Measurements from ENCODE around the gene SPRR2B. TPM values are rescaled to one million over a fixed set of nuclear protein-coding genes. Genes with fewer than 3 reads are reported as not detected.

Gene SPRR2B
- total RNA-seq, 4 donors from 2014 or later, result not detected

- H3K4me3 ChIP-seq, result no peak overlapping the region
- WGBS, 2 donors (ENCODE audit: low coverage in 1 of 2), result 80 to 100% methylated on average over 1 to 3 of the region's 3 CpGs
- H3K9me3 ChIP-seq, result peaks cover 0 to 8% (median 0%) of the 10 kb centered on the region in 3 donors
- no peaks in the 10 kb centered on the region for H3K4me1 ChIP-seq
- ATAC-seq, result no peak
- H3K36me3 ChIP-seq, result no peaks in the 10 kb centered on the region
- H3K27ac ChIP-seq, result no peak overlapping the region
- no peaks in the 10 kb centered on the region for H3K27me3 ChIP-seq
- TF ChIP-seq POLR2AphosphoS5 (IDR thresholded peaks at IDR 0.05) (no peak), POLR2A (IDR thresholded peaks at IDR 0.05) (no peak), CTCF (IDR thresholded peaks at IDR 0.05) (no peak), EP300 (IDR thresholded peaks at IDR 0.05) (no peak)
Observed at GRCh38 chr1:153081736-153082135, 10.3 kb upstream of the SPRR2B start.

- Histone ChIP-seq H3K27me3 (no peaks in the 10 kb centered on the region), H3K9me3 (no peaks in the 10 kb centered on the region)
- WGBS, 2 donors (ENCODE audit: low coverage in 1 of 2), result 63 to 73% methylated on average over 3 of the region's 5 CpGs
Observed at GRCh38 chr1:153072806-153073726, 1.7 kb upstream of the SPRR2B start.

GRCh38 chr1:153070243-153070642 lies 1.2 kb downstream of the SPRR2B start:
- no peak for TF ChIP-seq POLR2A (IDR thresholded peaks at IDR 0.05)
- no peak for TF ChIP-seq CTCF (IDR thresholded peaks at IDR 0.05)
- TF ChIP-seq EP300 (IDR thresholded peaks at IDR 0.05), result no peak
- no peak for TF ChIP-seq POLR2AphosphoS5 (IDR thresholded peaks at IDR 0.05)
- no peaks in the 10 kb centered on the region for H3K27me3 ChIP-seq
- no peak overlapping the region for H3K27ac ChIP-seq
- no peak overlapping the region for H3K4me3 ChIP-seq
- H3K4me1 ChIP-seq, result no peaks in the 10 kb centered on the region
- no peaks in the 10 kb centered on the region for H3K9me3 ChIP-seq
- WGBS, 2 donors (ENCODE audit: low coverage in 1 of 2), result 49 to 100% methylated on average over 1 to 2 of the region's 2 CpGs
- H3K36me3 ChIP-seq, result no peaks in the 10 kb centered on the region
- ATAC-seq, result no peak

More at GRCh38 chr1:153072806-153073726, 1.7 kb upstream of the SPRR2B start:
- no peak for ATAC-seq
- no peaks in the 10 kb centered on the region for H3K4me1 ChIP-seq
- no peak overlapping the region for H3K4me3 ChIP-seq
- no peaks in the 10 kb centered on the region for H3K36me3 ChIP-seq
- no peak overlapping the region for H3K27ac ChIP-seq
- TF ChIP-seq CTCF (IDR thresholded peaks at IDR 0.05) (no peak), POLR2AphosphoS5 (IDR thresholded peaks at IDR 0.05) (no peak), EP300 (IDR thresholded peaks at IDR 0.05) (no peak), POLR2A (IDR thresholded peaks at IDR 0.05) (no peak)

GRCh38 chr1:153058826-153059784 lies 12.3 kb downstream of the SPRR2B start:
- Histone ChIP-seq H3K27me3 (no peaks in the 10 kb centered on the region), H3K4me3 (no peak overlapping the region), H3K36me3 (no peaks in the 10 kb centered on the region), H3K9me3 (no peaks in the 10 kb centered on the region), H3K27ac (no peak overlapping the region), H3K4me1 (no peaks in the 10 kb centered on the region)
- WGBS, 2 donors (ENCODE audit: low coverage in 1 of 2), result 59 to 75% methylated on average over 3 to 6 of the region's 6 CpGs
- no peak for TF ChIP-seq POLR2AphosphoS5 (IDR thresholded peaks at IDR 0.05)
- TF ChIP-seq CTCF (IDR thresholded peaks at IDR 0.05), result no peak
- TF ChIP-seq EP300 (IDR thresholded peaks at IDR 0.05), result no peak
- TF ChIP-seq POLR2A (IDR thresholded peaks at IDR 0.05), result no peak
- ATAC-seq, result no peak

All from gastroesophageal sphincter (tissue), 4 donors.